Upper lobe of left lung (tissue), 6 donors: ENCODE results near the gene PRSS48. TPM values are rescaled to one million over a fixed set of nuclear protein-coding genes. Genes with fewer than 3 reads are reported as not detected.
"Not testable (repeated sequence)": the region's sequence is repeated elsewhere in the genome, so short reads cannot be mapped to it uniquely, and the experiment has no call there.

Experiments
- ATAC-seq, 2 donors: fragments of 200-7000 bp; cut with Tn5 transposase; one replicate each; pipeline ENCODE4 v1.9.1; 2022; ENCODE audit warnings: mild to moderate bottlenecking in 2 of 2, moderate library complexity in 2 of 2; ENCODE audit not compliant: low FRiP score in 2 of 2
- DNase-seq, 2 donors: peaks; one replicate each; pipeline ENCODE4 v3.0.0-alpha.2; 2019 to 2020
- H3K27ac ChIP-seq, 4 donors: fragments of 200-600 bp; sonication (generic); one replicate each; pipeline ENCODE4 v1.5.1; 2016 to 2019
- H3K27me3 ChIP-seq, 4 donors: fragments of 200-600 bp; sonication (generic); one replicate each; pipeline ENCODE4 v1.5.1; 2017 to 2019
- H3K36me3 ChIP-seq, 4 donors: fragments of 200-600 bp; sonication (generic); one replicate each; pipeline ENCODE4 v1.5.1; 2016 to 2019
- H3K4me1 ChIP-seq, 4 donors: fragments of 200-600 bp; sonication (generic); one replicate each; pipeline ENCODE4 v1.5.1; 2018 to 2019
- H3K4me3 ChIP-seq, 4 donors: fragments of 200-600 bp; sonication (generic); one replicate each; pipeline ENCODE4 v1.5.1; 2017 to 2019; ENCODE audit warnings: mild to moderate bottlenecking in 2 of 4, moderate library complexity in 1 of 4
- H3K9me3 ChIP-seq, 4 donors: fragments of 200-600 bp; sonication (generic); one replicate each; pipeline ENCODE4 v1.5.1; 2018 to 2019
- CTCF ChIP-seq, 6 experiments: fragments of 450-650 bp in 4 of 6; fragments of 200-600 bp in 2 of 6; sonication (generic) in 2 of 6; IDR thresholded peaks; one replicate each; pipeline ENCODE4 v1.5.1; 2016 to 2019; ENCODE audit warnings: antibody characterized with exemption in 6 of 6
- EP300 ChIP-seq, 4 donors: sonication (generic); formaldehyde crosslinking; IDR thresholded peaks; one replicate each; pipeline ENCODE4 v1.5.1; 2017; ENCODE audit warnings: antibody characterized with exemption in 4 of 4, control low read depth in 2 of 4
- POLR2A ChIP-seq, 4 donors: fragments of 450-650 bp; IDR thresholded peaks; one replicate each; pipeline ENCODE4 v1.5.1; 2016 to 2017; ENCODE audit warnings: antibody characterized with exemption in 4 of 4, mild to moderate bottlenecking in 2 of 4
- POLR2AphosphoS5 ChIP-seq, 2 donors: sonication (generic); formaldehyde crosslinking; IDR thresholded peaks; one replicate each; pipeline ENCODE4 v1.5.1; 2017; ENCODE audit warnings: antibody characterized with exemption in 2 of 2
- WGBS, 2 donors: methylation state at CpG; one replicate each; pipeline ENCODE4 v1.1.5; 2017 to 2018; 5-methylcytosine and 5-hydroxymethylcytosine counted together
- total RNA-seq, 6 donors: library from RNA; depleted of rRNA in 4 of 6; stranded (reverse); fragments of >200 nt in 4 of 6; gene quantifications; one replicate each; pipeline versions ENCODE4 v1.1.0 to v1.2.1, GENCODE V29; 2016 to 2021
- donor health status: DM: no; HTN: no; CAD: no; lungs with moderate emphysema.
- donor health status: DM: no; HTN: yes; CAD: no; lungs with severe emphysema.

PRSS48 gene
- total RNA-seq, 6 donors from 2014 or later = not detected

- Histone ChIP-seq H3K4me1 (peaks cover 0 to 9% (median 0%) of the 10 kb centered on the region in 4 donors), H3K36me3 (no peaks in the 10 kb centered on the region), H3K27ac (no peak overlapping the region), H3K9me3 (no peaks in the 10 kb centered on the region), H3K4me3 (no peak overlapping the region), H3K27me3 (no peaks in the 10 kb centered on the region)
- no peak for TF ChIP-seq EP300 (IDR thresholded peaks at IDR 0.05)
- TF ChIP-seq POLR2A (IDR thresholded peaks at IDR 0.05) = no peak
- no peak for TF ChIP-seq CTCF (IDR thresholded peaks at IDR 0.05)
- no peak for TF ChIP-seq POLR2AphosphoS5 (IDR thresholded peaks at IDR 0.05)
- DNase-seq = no peak
- no peak for ATAC-seq
- WGBS, 2 donors = 92 to 95% methylated on average over 2 of the region's 2 CpGs
These were observed 16.4 kb upstream of the PRSS48 start for GRCh38 chr4:151260526-151260925.

- WGBS, 2 donors = 89 to 100% methylated on average over 1 to 2 of the region's 2 CpGs
- TF ChIP-seq CTCF (IDR thresholded peaks at IDR 0.05) = no peak
- TF ChIP-seq POLR2A (IDR thresholded peaks at IDR 0.05) = no peak
- TF ChIP-seq EP300 (IDR thresholded peaks at IDR 0.05) = no peak
- ATAC-seq (no peak), DNase-seq (no peak)
- no peaks in the 10 kb centered on the region for H3K9me3 ChIP-seq
- H3K27ac ChIP-seq = no peak overlapping the region
- no peaks in the 10 kb centered on the region for H3K27me3 ChIP-seq
- H3K4me1 ChIP-seq = peaks cover 0 to 9% (median 2%) of the 10 kb centered on the region in 4 donors
- H3K36me3 ChIP-seq = no peaks in the 10 kb centered on the region
- no peak overlapping the region for H3K4me3 ChIP-seq
These were observed 13.5 kb upstream of the PRSS48 start for GRCh38 chr4:151263455-151263854.

GRCh38 chr4:151266497-151266896 is 10.5 kb upstream of the PRSS48 start:
- no peaks in the 10 kb centered on the region for H3K9me3 ChIP-seq
- DNase-seq (no peak), ATAC-seq (no peak)
- H3K27me3 ChIP-seq = no peaks in the 10 kb centered on the region
- no peaks in the 10 kb centered on the region for H3K36me3 ChIP-seq
- WGBS, 2 donors = 83 to 95% methylated on average over 1 of the region's 1 CpG
- TF ChIP-seq POLR2A (IDR thresholded peaks at IDR 0.05) = no peak
- no peak for TF ChIP-seq CTCF (IDR thresholded peaks at IDR 0.05)
- TF ChIP-seq POLR2AphosphoS5 (IDR thresholded peaks at IDR 0.05) = no peak
- no peak for TF ChIP-seq EP300 (IDR thresholded peaks at IDR 0.05)
- no peak overlapping the region for H3K4me3 ChIP-seq
- H3K4me1 ChIP-seq = peaks cover 0 to 9% (median 2%) of the 10 kb centered on the region in 4 donors
- H3K27ac ChIP-seq = peak overlapping the region in 1 of 4 donors; percentile 27

GRCh38 chr4:151267104-151267503 is 9.9 kb upstream of the PRSS48 start:
- 85 to 86% methylated on average over 4 of the region's 4 CpGs for WGBS, 2 donors
- Histone ChIP-seq H3K27ac (peak overlapping the region in 1 of 4 donors; percentile 27), H3K4me1 (peaks cover 0 to 9% (median 2%) of the 10 kb centered on the region in 4 donors), H3K27me3 (no peaks in the 10 kb centered on the region), H3K4me3 (no peak overlapping the region), H3K9me3 (no peaks in the 10 kb centered on the region), H3K36me3 (no peaks in the 10 kb centered on the region)
- DNase-seq (no peak), ATAC-seq (no peak)
- TF ChIP-seq POLR2A (IDR thresholded peaks at IDR 0.05) = no peak
- no peak for TF ChIP-seq POLR2AphosphoS5 (IDR thresholded peaks at IDR 0.05)
- TF ChIP-seq EP300 (IDR thresholded peaks at IDR 0.05) = no peak
- TF ChIP-seq CTCF (IDR thresholded peaks at IDR 0.05) = no peak

- no peaks in the 10 kb centered on the region for H3K27me3 ChIP-seq
- 76 to 84% methylated on average over 6 to 7 of the region's 7 CpGs for WGBS, 2 donors
- H3K9me3 ChIP-seq = no peaks in the 10 kb centered on the region
- TF ChIP-seq EP300 (IDR thresholded peaks at IDR 0.05) (no peak), POLR2A (IDR thresholded peaks at IDR 0.05) (no peak)
- H3K36me3 ChIP-seq = no peaks in the 10 kb centered on the region
- no peak overlapping the region for H3K27ac ChIP-seq
- no peak overlapping the region for H3K4me3 ChIP-seq
- ATAC-seq = no peak
- peaks cover 0 to 7% (median under 1%) of the 10 kb centered on the region in 4 donors for H3K4me1 ChIP-seq
- DNase-seq = no peak
These were observed 9.0 kb upstream of the PRSS48 start for GRCh38 chr4:151267822-151268535.

GRCh38 chr4:151268905-151269304 is 8.1 kb upstream of the PRSS48 start:
- ATAC-seq, DNase-seq, H3K4me3 ChIP-seq: not testable (repeated sequence)

More at GRCh38 chr4:151268905-151269304, 8.1 kb upstream of the PRSS48 start:
- H3K27ac ChIP-seq, H3K36me3 ChIP-seq, H3K9me3 ChIP-seq, H3K4me1 ChIP-seq, H3K27me3 ChIP-seq: not testable (repeated sequence)
